Measurements from ENCODE around the gene MTHFR.

Gene MTHFR

DNA sequence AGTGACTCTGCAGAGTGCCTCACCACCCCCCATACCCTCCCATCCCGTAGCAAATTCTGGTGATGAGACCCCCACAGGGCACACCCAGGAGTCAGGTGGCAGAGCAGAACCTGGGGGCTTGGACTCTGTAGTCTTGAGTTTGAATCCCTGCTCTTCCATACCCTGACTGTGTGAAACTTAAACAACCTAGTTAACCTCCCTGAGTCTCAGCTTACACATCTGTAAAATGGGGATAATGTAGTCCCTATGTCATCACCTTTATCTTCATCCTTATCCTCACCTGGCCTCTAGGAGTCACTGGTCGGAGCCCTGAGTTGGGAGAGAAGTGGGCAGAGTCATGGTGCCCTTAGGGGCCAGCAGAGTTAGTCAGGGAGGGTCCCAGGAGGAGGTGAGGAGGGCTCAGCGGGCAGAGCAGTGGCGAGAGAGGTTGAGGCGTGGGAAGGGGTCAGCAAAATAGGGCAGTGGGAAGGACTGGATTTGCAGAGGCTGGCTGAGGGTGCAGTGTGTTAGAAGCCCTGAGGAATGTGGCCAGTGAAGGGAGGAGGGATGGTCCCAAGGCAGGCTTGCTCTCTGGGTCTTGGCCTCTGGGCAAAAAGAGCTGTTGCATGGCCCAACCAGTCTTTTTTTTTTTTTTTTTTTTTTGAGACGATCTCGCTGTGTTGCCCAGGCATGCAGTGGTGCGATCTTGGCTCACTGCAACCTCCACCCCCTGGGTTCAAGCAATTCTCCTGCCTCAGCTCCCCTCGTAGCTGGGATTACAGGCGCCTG, 25.2 kb downstream of the MTHFR start:
- no peak for DNase-seq

DNA sequence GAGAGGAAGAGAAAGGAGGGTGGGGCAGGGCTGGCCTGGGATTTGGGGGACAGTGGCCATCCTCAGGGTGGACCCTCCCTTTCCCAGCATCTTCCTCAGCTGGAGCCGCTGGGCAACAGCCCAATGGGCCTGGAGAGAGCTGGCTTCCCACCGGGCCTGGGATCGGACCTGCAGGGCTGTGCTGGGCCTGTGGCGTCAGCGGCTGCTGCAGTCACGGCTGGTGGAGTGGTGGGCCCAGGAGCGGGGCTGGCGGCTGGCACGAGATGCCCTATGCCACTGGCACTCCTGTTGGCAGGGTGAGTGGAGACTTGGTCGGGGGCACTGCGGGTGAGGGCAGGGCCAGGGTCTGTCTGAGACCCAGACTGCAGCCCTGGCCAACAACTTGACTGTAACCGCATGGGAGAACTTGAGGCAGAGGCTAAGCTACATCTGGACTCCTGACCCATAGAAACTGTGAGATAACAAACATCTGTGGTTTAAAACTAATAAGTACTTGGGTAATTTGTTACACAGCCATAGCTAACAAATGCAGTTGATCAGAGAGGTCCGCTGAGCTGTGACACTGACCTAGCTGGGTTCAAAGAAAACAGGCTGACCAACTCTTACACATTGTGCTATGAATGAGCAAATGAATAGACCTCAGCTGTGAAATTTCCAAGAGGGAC, 25.9 kb downstream of the MTHFR start:
- DNase-seq = no peak

DNA sequence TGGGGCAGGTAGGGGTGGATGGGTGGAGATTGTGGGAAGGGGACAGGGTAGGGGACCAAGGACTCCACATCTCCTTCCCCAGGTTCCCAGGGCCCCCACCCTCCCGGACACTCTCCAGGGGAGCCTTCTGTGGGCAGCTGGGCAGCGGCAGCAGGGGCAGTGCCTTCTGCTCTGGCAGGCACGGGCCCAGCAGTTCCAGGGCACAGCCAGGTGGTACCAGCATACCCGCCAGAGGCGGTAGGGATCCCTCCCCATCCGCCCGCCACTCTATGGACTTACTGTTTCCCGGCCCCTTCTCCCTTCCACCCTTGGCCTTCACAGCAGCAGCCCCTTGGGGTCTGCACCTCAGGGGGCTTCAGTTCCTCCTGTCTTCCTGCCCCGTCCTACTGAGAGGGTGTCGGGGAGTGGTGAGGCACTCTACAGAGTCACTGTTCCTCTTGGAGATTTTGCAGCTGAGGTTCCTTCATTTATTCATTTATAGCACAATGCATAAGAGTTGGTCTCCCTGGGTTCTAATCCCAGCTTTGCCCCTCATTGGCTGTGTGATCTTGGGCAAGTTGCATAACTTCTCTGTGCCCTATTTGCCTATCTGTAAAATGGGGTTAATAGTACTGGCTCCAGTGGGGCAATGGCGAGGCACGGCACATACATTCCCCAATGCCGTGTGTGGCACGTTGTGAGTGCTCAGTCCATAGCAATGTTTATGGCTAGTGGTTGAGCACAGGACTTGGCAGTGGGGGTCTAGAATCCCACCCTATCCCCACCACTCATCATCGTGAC, 26.7 kb downstream of the MTHFR start:
- DNase-seq = no peak

DNA sequence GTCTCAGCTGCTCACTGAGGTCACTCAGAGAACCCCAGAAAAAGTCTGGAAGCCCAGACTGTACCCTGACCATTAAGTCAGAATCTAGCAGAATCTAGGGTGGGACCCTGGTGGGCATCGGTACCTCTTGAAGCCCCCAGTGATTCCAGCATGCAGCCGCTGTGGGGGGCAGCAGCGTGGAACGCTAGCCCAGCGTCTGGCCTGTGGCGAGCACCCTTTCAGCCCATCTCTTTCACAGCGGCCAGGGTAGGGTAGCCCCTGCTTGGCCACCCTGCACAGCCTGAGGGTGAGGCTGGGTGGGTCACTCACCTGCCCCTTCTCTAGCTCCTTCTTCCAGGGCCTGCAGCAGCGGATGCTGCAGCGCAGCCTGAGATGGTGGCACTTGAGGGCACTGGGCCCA, 27.4 kb downstream of the MTHFR start:
- no peak for DNase-seq

DNA sequence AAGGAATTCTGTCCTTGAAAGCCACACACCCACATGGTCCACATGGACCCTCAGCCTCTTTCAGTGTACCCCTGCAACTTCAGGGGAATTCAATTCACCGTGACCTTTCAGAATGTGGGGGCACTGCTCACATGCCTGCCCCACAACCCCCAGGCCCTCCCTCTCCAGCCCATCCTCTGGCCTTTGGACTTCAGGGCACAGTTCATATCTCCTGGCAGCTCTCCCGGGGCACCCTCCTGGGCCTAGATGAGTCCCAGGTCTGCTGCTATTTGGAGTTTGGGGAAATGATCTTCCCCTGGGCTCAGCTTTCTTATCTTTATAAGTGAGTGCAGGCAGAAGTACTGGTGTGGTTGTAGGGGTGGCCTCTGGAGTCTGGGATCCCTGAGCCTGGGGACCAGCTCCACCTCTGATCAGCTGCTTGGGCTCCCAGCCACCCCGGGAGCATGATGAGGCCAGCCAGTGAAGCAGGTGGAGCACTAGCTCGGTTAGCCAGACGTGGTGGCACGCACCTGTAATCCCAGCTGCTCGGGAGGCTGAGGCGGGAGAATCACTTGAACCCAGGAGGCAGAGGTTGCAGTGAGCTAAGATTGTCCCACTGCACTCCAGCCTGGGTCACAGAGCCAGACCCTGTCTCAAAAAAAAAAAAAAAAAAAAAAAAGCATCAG, 28.0 kb downstream of the MTHFR start:
- DNase-seq = no peak

DNA sequence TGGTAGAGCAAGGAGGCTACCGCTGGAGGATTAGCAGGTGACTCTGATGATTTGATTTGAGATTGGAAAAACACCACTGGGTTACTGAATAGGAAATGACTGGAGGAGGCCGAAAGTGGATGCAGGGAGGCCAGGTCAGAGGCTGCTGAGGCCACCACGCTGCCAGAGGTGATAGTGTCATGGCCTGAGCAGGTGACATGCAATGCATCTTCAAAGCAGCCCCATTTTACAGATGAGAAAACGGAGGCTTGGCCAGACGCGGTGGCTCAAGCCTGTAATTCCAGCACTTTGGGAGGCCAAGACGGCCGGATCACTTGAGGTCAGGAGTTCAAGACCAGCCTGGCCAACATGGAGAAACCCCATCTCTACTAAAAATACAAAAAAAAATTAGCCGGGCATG, 31.0 kb downstream of the MTHFR start:
- no peak for DNase-seq

DNA sequence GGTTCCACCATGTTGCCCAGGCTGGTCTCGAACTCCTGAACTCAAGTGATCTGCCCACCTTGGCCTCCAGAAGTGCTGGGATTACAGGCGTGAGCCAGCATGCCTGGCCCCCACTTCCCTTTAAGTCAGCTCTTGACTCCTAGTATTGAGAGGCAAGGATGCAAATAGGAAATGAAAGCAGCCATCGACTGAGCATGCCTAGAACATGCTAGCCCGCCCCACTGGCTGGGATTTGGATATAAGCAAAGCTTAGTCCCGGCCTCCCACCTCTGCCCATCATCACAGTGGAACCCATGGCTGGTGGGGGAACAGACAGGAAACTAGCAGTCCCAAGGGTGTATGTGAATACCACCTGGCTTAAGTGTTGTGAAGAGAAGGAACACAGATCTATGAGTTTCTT, 33.3 kb downstream of the MTHFR start:
- peak in 2 of 3 donors; percentile 35 to 43 for DNase-seq

DNA sequence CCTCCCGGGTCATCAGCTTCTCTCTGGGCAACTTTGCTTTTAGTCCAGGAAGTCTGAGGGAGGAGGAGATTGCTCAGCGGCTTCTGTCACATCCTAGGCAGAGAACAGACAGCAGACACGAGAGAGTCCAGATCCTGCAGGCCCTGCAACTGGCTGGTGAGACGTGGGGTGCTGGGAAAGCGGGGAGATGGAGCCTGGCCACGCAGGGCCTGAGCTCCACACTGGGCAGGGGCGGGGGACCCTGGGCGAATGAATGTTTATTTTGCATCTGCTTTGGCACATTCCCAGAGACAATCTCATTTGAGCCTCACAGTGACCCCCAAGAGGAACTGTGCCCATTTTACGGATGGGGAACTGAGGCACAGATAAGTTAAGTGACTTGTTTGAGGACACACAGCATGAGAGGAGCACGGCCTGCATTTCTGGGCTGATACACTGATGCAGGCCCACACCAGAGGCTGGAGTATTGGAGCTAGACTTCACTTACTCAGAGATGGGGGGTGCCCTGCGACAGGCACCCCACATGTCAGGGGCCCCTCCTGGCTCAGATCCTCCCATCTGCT, 34.2 kb downstream of the MTHFR start:
- no peak for DNase-seq

DNA sequence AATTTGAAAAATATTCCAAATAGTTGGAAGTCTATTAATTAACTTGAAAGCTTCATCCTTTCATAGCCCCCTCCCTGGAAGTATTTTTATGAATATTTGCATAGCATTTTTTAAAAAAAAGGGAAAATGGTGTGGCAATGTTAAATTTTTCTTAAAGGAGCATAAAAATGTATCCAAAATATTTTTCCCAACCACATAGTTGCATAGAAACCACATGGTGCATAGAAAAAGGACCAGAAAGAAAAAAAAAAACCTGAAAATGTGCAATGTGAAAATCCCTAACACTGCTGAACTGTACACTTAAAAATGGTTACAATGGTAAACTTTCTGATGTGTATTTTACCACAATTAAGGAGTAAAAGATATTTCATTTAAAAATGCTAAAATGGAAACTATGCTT, 35.8 kb downstream of the MTHFR start:
- no peak for DNase-seq

DNA sequence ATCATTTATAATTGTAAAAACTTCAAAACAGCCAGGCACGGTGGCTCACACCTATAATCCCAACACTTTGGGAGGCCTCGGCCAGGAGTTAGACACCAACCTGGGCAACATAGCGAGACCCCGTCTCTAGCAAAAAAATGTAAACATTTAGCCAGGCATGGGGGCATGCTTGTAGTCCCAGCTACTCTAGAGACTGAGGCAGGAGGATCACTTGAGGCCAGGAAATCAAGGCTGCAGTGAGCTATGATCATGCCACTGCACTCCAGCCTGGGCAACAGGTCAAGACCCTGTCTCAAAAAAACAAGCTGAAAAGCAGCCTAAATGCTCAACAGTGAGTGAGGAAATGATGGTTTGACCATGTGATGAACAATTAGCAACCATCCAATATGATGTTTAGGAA, 36.5 kb downstream of the MTHFR start:
- no peak for DNase-seq

DNA sequence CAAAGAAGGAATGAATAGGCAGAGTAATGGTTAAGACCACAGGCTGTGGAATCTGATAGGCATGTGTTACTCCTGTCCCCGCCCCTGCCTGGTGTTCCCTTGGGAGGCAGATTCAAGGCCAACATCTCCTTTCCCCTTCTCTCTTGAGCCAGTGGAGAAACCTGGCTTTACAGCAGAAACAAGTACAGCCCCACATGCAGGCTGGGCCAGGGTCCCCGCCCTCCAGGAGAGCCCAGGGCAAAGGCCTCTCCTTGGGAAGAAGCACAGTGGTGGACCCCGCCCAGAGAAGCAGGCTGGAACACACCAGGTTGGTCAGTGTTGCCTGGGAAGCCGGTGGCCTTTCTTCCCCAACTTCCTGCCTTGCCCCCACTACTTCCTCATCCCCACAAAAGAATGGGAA, 36.9 kb downstream of the MTHFR start:
- no peak for DNase-seq

DNA sequence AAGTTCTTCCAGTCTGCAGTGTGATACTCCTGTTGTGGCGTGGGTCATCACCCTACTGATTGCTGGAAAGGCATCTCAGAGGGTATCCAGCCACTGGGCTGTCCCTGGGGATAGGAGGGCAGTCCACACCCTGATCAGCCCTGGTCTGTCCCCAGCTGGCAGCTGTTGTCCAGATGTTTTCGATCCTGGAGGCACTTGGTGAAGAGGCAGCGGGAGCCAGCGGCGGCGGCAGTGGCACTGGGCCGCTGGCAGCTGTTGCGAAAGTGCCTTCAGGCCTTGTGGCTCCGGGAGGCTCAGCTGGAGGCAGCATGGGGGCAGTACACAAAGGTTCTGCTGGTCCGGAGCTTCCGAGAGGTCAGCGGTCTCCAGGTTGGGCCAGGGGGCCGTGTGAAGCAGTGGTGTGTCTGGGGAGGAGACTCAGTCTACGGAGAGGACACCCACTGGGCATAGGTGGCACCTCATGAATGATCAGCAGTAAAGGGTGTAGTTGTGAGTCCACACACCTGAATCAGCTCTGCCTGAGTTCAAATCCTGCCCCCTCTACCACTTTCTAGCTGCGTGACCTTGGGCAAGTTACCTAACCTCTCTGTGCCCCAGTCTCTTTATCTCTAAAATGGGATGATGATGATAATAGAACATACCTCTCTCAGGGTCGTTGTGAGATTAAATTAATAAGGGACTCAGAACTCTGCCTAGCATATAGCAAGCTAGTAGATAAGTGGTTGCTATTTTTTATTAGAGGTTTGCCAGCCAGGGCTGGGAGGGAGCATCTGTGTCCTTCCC, 37.7 kb downstream of the MTHFR start:
- no peak for DNase-seq

DNA sequence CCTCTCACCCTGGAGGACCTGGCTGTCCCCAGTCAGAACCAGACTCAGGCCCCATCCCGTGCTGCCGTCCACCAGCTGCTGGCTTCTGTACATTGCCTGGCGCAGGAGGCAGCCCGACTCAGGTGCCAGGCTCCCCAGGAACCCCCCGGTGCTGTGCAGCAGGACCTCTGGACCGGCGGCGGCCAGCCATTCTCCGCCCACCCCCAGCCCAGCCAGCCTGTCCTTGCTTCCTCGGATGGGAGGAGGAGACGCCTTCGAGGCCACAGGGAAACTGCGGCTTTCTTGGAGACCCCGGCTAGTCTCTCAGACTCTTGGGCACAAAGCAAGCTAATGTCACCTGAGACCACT, 39.4 kb downstream of the MTHFR start:
- no peak for DNase-seq

DNA sequence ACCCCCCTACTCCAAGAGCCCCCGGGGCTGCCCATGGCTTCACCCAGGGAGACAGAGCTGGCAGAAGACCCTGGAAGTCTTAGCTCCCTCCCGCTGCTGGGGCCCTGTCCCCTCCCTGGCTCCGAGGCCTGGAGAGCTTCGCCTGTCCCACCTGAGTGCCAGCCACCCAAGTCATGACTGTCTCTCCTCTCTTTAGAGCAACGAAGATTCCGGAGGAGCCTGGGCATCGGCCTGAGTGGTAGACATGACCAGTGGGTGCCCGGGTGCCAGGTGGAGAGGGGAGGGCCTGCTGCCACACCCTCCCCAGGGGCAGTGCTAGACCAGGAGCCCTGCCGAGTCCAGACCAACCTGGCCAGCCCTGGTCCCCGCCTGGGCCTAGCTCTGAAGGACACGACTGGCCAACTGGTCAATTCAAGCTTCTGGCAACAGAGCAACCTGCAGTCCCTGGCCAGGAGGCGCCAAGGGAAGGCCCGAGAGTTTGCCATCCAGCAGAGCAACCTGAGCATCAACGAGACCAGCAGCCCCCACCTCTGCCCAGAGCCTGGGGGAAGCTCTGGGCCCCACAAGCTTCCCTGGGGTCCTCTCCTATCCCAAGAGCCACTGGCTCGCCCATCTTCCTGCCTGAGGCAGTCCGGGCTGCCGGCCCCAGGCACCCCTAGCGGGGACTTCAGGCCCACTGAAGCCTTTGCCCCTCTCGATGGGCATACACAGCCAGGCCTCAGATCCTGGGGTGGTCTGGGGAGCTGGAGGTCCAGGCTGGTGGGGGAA, 39.9 kb downstream of the MTHFR start:
- DNase-seq = no peak

DNA sequence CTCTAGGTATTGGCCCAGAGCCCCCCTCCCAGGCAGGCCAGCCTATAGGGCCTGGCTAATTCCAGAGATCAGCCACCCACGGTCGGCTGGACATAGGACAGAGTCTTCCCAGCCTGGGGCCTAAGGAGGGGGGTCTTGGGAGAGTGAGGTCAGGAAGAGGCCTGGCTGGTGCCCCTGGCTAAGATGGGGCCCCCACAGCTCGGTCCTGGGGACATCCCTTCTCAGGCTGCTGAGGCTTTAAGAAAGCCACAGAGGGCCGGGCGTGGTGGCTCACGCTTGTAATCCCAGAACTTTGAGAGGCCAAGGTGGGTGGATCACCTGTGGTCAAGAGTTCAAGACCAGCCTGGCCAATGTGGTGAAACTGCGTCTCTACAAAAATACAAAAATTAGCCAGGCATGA, 41.2 kb downstream of the MTHFR start:
- no peak for DNase-seq

DNA sequence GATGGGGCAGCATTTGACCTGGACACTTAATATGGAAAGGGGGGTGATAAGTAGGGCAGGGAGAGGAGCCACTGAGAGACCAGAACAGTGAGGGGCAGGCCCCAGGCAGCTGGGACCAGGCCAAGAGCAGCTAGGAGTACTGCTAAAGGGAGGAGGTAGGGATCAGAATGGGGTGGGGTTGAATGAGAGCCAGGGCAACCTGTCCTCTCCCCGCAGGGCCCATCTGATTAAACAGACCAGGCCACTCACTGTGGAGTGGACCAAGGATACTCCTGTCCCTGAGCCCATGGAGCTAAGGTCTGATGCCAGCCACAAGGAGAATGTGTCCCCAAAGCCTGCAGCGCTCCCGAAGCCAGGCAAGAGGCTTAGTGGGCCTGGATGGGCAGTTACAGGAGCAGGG, 41.6 kb downstream of the MTHFR start:
- no peak for DNase-seq

DNA sequence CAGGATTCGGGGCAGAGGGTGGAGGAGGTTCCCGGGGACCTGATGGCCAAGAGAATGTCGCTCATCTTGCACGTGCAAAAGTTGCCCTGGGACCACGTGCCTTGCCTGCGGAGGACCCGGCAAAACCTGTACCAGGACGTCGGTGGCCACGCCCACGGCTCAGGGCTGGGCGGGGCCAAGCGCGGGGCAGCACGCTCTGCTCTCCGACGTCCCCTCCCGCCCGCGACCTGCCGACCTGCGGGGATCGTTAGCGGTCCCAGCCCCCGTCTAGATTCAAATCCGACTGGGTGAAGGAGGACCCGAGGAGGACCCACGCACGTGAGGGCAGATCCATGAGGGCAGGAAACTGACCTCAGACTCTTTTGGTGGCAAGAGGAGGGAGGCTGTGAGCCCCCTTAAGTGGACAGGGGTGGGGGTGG, 43.8 kb downstream of the MTHFR start, which contains the start of gene C1orf167:
Gene C1orf167 (plus strand): TSS at position 206 of the 419 bp plus-strand sequence. CDS start 2,208 bp downstream, outside the sequence.
- DNase-seq = peak in 1 of 3 donors; percentile 33

DNA sequence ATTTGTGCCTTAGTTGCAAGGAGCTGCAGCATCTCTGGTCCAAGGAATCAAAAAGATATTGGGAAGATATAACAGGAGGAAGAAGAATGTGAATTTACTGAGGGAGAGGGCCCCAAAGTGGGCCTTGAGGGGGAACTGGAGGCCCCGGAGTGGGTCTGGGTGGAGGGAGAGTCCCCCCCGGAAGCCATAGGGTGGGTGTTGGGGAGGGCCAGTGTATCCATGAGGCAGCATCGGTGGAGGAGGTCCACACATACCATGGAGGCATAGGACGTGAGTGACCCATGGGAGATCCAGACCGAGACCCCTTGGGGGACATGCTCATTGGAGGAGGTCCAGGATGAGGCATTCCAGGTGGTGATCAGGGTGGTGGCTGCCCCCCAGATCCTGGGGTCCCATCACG, 44.5 kb downstream of the MTHFR start:
- no peak for DNase-seq

DNA sequence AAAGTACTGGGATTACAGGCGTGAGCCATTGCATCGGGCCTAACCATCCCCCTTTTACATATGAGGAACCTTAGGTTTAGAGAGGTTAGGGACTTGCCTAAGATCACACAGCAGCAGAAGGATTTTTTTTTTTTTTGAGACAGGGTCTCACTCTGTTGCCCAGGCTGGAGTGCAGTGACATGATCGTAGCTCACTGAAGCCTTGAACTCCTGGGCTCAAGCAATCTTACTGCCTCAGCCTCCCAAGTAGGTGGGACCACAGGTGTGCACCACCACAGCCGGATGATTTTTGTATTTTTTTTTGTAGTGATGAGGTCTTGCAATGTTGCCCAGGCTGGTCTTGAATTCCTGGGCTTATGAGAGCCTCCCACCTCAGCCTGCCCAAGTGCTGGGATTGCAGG, 46.0 kb downstream of the MTHFR start:
- DNase-seq = no peak

DNA sequence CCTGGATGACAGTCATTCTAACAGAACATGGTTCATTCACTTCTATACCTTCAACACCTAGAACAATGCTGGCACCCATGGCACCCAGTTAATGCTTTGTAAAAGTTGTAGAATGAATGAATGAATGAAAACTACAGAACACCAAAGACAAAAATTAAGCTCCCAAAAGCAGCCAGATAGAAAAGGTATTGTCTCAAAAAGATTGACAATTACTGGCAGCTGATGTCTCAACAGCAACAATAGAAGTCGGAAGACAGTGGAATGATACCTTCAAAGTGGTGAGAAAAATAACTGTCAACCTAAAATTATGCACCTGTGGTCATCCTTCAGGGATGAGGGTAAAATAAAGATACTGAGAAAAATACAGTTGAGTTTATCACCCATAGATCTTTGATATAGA, 48.7 kb downstream of the MTHFR start:
- DNase-seq = no peak

DNA sequence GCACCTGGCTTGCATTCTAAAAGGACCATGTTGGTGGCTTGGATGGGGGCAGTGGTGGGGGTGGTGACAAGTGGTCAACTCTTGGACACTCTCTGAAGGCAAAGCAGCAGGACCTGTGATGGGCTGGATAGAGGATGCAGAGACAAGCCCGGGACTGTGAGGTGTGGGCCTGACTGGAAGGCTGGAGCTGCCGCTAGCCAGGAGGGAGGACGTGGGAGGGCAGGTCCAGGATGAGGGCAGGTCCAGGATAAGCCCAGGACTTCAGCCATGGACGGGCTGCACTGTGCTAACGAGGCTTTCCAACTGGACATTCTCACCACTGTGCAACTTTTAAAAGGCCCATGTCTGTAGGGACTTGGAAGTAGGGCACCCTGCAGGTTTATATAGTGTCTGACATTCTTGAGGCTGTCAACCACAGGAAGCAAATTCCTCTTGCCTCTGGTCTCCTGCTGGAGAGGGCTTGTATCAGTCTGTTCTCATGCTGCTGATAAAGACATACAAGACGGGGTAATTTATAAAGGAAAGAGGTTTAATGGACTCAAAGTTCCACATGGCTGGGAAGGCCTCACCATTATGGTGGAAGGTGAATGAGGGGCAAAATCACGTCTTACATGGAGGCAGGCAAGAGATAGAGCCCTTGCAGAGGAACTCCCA, 52.1 kb downstream of the MTHFR start:
- DNase-seq = no peak
